Activated CD4-positive, CD25-positive, alpha-beta regulatory T cell (primary cell): ENCODE data around the gene CMTM2.
"Not testable (repeated sequence)": the region's sequence is repeated elsewhere in the genome, so short reads cannot be mapped to it uniquely, and the experiment has no call there.

Source experiments
- DNase-seq, 4 experiments: peaks; one replicate each; lab custom pipeline; 2025; lab: John Stamatoyannopoulos, UW

The CMTM2 gene

GRCh38 chr16:66630561-66631260, 51.4 kb downstream of the CMTM2 start:
- DNase-seq: not testable (repeated sequence)

- not testable (repeated sequence) for DNase-seq
Observed at GRCh38 chr16:66631558-66631957, 52.3 kb downstream of the CMTM2 start.

- DNase-seq: no peak
Observed at GRCh38 chr16:66634527-66635196, 55.4 kb downstream of the CMTM2 start.

- DNase-seq: no peak
Observed at GRCh38 chr16:66635406-66635805, 56.1 kb downstream of the CMTM2 start.

GRCh38 chr16:66636199-66636598, 56.9 kb downstream of the CMTM2 start:
- DNase-seq: no peak

- DNase-seq: no peak
Observed at GRCh38 chr16:66637806-66638205, 58.5 kb downstream of the CMTM2 start.
